Heart left ventricle (tissue), 13 donors: Measurements from ENCODE around the gene NKX1-2.

ENCODE experiments used
- CTCF ChIP-seq, 12 donors: fragments of 200-600 bp; sonication (generic) in 4 of 12; IDR thresholded peaks; one replicate each; pipeline versions ENCODE4 v1.5.0 to v1.8.0; 2018 to 2022; ENCODE audit warnings: antibody characterized with exemption in 12 of 12, mild to moderate bottlenecking in 5 of 12
- POLR2A ChIP-seq, 2 donors: fragments of 450-650 bp; IDR thresholded peaks; one replicate each; pipeline ENCODE4 v1.6.1; 2017; ENCODE audit warnings: antibody characterized with exemption in 2 of 2, mild to moderate bottlenecking in 2 of 2, moderate library complexity in 2 of 2
- donor health status: ischemic (EF 13 %, LVEDD 7.1; RV severe dilation, severe dysfunction).
- donor health status: DM: no; HTN: yes; CAD: no.
- donor health status: DM: no; HTN: no; CAD: no.
- donor health status: ischemic (EF 25% LVEDD 6.9; RV normal size, moderate dysfunction).
- donor health status: ischemic (EF 25% LVEDD 5.7; RV mildly dilated, moderate dysfunction).
- donor health status: ischemic (EF 35%, LVEDD 5.7; RV mildly dilated, moderate dysfunction).
- donor health status: nonischemic (EF 11% LVEDD 7.7; RV severe dilation, severe dysfunction).
- donor health status: DM: yes; HTN: yes; CAD: no.
- donor health status: PGD.
- donor health status: ischemic (EF 29% LVEDD 5.4; RV normal size, mild dysfunction).
- donor health status: nonischemic (EF 23%, LVEDD 6.1; RV moderate dilation, normal function).

- TF ChIP-seq CTCF (IDR thresholded peaks at IDR 0.05) = no peak
- TF ChIP-seq POLR2A (IDR thresholded peaks at IDR 0.05) = no peak
These were observed 46.3 kb upstream of the NKX1-2 start for GRCh38 chr10:124496150-124496549.
